ENCODE results near the gene ADGRG7. TPM values are rescaled to one million over a fixed set of nuclear protein-coding genes. Genes with fewer than 3 reads are reported as not detected.

Gene ADGRG7
- total and polyA plus RNA-seq, 4 donors = not detected

GRCh38 chr3:100600181-100601042, 9.0 kb upstream of the ADGRG7 start:
- H3K27ac ChIP-seq (ENCODE audit: low read depth in 1 of 2, low read length in 1 of 2) = no peak overlapping the region
- H3K4me1 ChIP-seq (ENCODE audit: control insufficient read depth in 5 of 5, insufficient read depth in 5 of 5, low read length in 5 of 5) = peaks cover 0 to 3% (median 0%) of the 10 kb centered on the region in 5 donors
- H3K9me3 ChIP-seq (ENCODE audit: control insufficient read depth in 4 of 4, insufficient read depth in 3 of 4, low read length in 3 of 4) = peaks cover 0 to 2% (median 0%) of the 10 kb centered on the region in 4 donors
- no peak overlapping the region for H3K9ac ChIP-seq (ENCODE audit: insufficient read depth in 1 of 2, low read length in 2 of 2)
- ATAC-seq (ENCODE audit: insufficient read depth, low FRiP score) = no peak
- 74 to 75% methylated on average over 11 of the region's 11 CpGs for WGBS, 2 donors
- no peaks in the 10 kb centered on the region for H3K36me3 ChIP-seq (ENCODE audit: control insufficient read depth in 4 of 4, insufficient read depth in 4 of 4, low read length in 4 of 4)
- H3K4me3 ChIP-seq = no peak overlapping the region
- TF ChIP-seq CTCF (IDR thresholded peaks at IDR 0.05; ENCODE audit: control extremely low read depth, extremely low read depth) = no peak
- no peaks in the 10 kb centered on the region for H3K27me3 ChIP-seq (ENCODE audit: control insufficient read depth in 3 of 3, insufficient read depth in 3 of 3, low read length in 2 of 3)
- DNase-seq = no peak

- Histone ChIP-seq H3K9me3 (ENCODE audit: control insufficient read depth in 4 of 4, insufficient read depth in 3 of 4, low read length in 3 of 4) (peaks cover 0 to 2% (median 0%) of the 10 kb centered on the region in 4 donors), H3K36me3 (ENCODE audit: control insufficient read depth in 4 of 4, insufficient read depth in 4 of 4, low read length in 4 of 4) (no peaks in the 10 kb centered on the region), H3K9ac (ENCODE audit: insufficient read depth in 1 of 2, low read length in 2 of 2) (no peak overlapping the region), H3K4me3 (no peak overlapping the region), H3K27me3 (ENCODE audit: control insufficient read depth in 3 of 3, insufficient read depth in 3 of 3, low read length in 2 of 3) (no peaks in the 10 kb centered on the region), H3K4me1 (ENCODE audit: control insufficient read depth in 5 of 5, insufficient read depth in 5 of 5, low read length in 5 of 5) (peaks cover 0 to 3% (median 0%) of the 10 kb centered on the region in 5 donors), H3K27ac (ENCODE audit: low read depth in 1 of 2, low read length in 1 of 2) (no peak overlapping the region)
- TF ChIP-seq CTCF (IDR thresholded peaks at IDR 0.05; ENCODE audit: control extremely low read depth, extremely low read depth) = no peak
- ATAC-seq (ENCODE audit: insufficient read depth, low FRiP score) = peak; percentile 19
- WGBS, 2 donors = 52 to 53% methylated on average over 7 of the region's 7 CpGs
- DNase-seq = no peak
Measured at GRCh38 chr3:100602506-100603444, 6.6 kb upstream of the ADGRG7 start.

- no peaks in the 10 kb centered on the region for H3K27me3 ChIP-seq (ENCODE audit: control insufficient read depth in 3 of 3, insufficient read depth in 3 of 3, low read length in 2 of 3)
- peaks cover 0 to 3% (median 0%) of the 10 kb centered on the region in 5 donors for H3K4me1 ChIP-seq (ENCODE audit: control insufficient read depth in 5 of 5, insufficient read depth in 5 of 5, low read length in 5 of 5)
- WGBS, 2 donors = 34 to 39% methylated on average over 5 of the region's 5 CpGs
- no peaks in the 10 kb centered on the region for H3K36me3 ChIP-seq (ENCODE audit: control insufficient read depth in 4 of 4, insufficient read depth in 4 of 4, low read length in 4 of 4)
- ATAC-seq (ENCODE audit: insufficient read depth, low FRiP score) (no peak), DNase-seq (peak in 2 of 3 donors; percentile 12 to 16)
- H3K9ac ChIP-seq (ENCODE audit: insufficient read depth in 1 of 2, low read length in 2 of 2) = no peak overlapping the region
- no peak overlapping the region for H3K27ac ChIP-seq (ENCODE audit: low read depth in 1 of 2, low read length in 1 of 2)
- H3K4me3 ChIP-seq = no peak overlapping the region
- H3K9me3 ChIP-seq (ENCODE audit: control insufficient read depth in 4 of 4, insufficient read depth in 3 of 4, low read length in 3 of 4) = peaks cover 0 to 2% (median 0%) of the 10 kb centered on the region in 4 donors
- TF ChIP-seq CTCF (IDR thresholded peaks at IDR 0.05; ENCODE audit: control extremely low read depth, extremely low read depth) = no peak
Measured at GRCh38 chr3:100603469-100603868, 5.9 kb upstream of the ADGRG7 start.

Measured in lung (tissue), 12 donors.